K562 (cell line): ENCODE data around the gene FILIP1. TPM values are rescaled to one million over a fixed set of nuclear protein-coding genes. Genes with fewer than 3 reads are reported as not detected.

Experiments
- ATAC-seq: fragments of 200-7000 bp; cut with Tn5 transposase; 3 replicates; pipeline ENCODE4 v1.9.1; 2020; ENCODE audit warnings: moderate library complexity
- Bru-seq: library from RNA; stranded (reverse); fragments of 400-500 nt; gene quantifications from one replicate; lab custom pipeline; 2021; lab: Mats Ljungman, UMichigan
- BruChase-seq, 2 experiments: library from RNA; stranded (reverse); fragments of 400-500 nt; gene quantifications; one replicate each; lab custom pipeline; 2021; lab: Mats Ljungman, UMichigan
- BruUV-seq: library from RNA; stranded (reverse); fragments of 400-500 nt; replicated peaks from 2 replicates; lab custom pipeline; 2021; lab: Mats Ljungman, UMichigan
- CTCF ChIA-PET: fragments of 300-600 bp; formaldehyde crosslinking; extraction: SDS; loops from one replicate; lab custom pipeline; 2021; ENCODE audit warnings: low intra/inter-chr PET ratio; lab: Yijun Ruan, JAX
- POLR2A ChIA-PET: fragments of 300-600, 350-650 bp; sonication (Branson Sonifier 250); formaldehyde crosslinking; extraction: SDS; loops from one replicate; lab custom pipeline; 2021; ENCODE audit warnings: antibody characterized with exemption, inconsistent platforms; lab: Yijun Ruan, JAX
- DNase-seq, 4 experiments: peaks; one replicate each; pipeline versions ENCODE4 v3.0.0 to v3.0.0-alpha.2; 2011 to 2018; ENCODE audit warnings: low spot score in 3 of 4, mixed read lengths in 3 of 4; ENCODE audit errors: extremely low read depth in 1 of 4
- FAIRE-seq: peaks from 2 replicates; lab custom pipeline; 2011; peaks lifted over from hg19 to GRCh38; lab: Jason Lieb, UNC
- H2AFZ ChIP-seq: 2 replicates; pipeline ENCODE4 v1.6.0; 2011; ENCODE audit warnings: low read depth, low read length, control low read depth, inconsistent platforms
- H3K27ac ChIP-seq: fragments of 200-600 bp; 3 replicates; pipeline ENCODE4 v1.8.0; 2011; ENCODE audit warnings: low read depth, mild to moderate bottlenecking, control low read depth, inconsistent platforms, low read length, moderate library complexity, mixed read lengths; ENCODE audit errors: extremely low read depth
- H3K27me3 ChIP-seq, 2 experiments: fragments of 300-600 bp in 1 of 2; 2 replicates in 1 of 2; 3 replicates in 1 of 2; pipeline versions ENCODE4 v1.6.0 to v1.8.0; 2011; ENCODE audit warnings: inconsistent platforms in 2 of 2, low read length in 2 of 2, mild to moderate bottlenecking in 1 of 2, mixed read lengths in 1 of 2, moderate library complexity in 1 of 2; ENCODE audit not compliant: control insufficient read depth in 2 of 2, insufficient read depth in 2 of 2
- H3K36me3 ChIP-seq: fragments of 300-600 bp; 3 replicates; pipeline ENCODE4 v1.8.0; 2011; ENCODE audit warnings: mild to moderate bottlenecking, low read length, inconsistent platforms; ENCODE audit not compliant: control insufficient read depth, insufficient read depth
- H3K4me1 ChIP-seq, 2 experiments: fragments of 200-600 bp in 1 of 2; replicated peaks in 1 of 2; 2 replicates in 1 of 2; 3 replicates in 1 of 2; pipeline versions ENCODE4 v1.5.1 to v1.8.0; 2011; ENCODE audit warnings: inconsistent platforms in 2 of 2, low read length in 2 of 2, mild to moderate bottlenecking in 1 of 2, mixed read lengths in 1 of 2, moderate library complexity in 1 of 2; ENCODE audit not compliant: control insufficient read depth in 2 of 2, insufficient read depth in 2 of 2
- H3K4me2 ChIP-seq: 2 replicates; pipeline ENCODE4 v1.6.1; 2011; ENCODE audit warnings: low read length, control low read depth, inconsistent platforms, mixed read lengths; ENCODE audit not compliant: insufficient read depth
- H3K4me3 ChIP-seq: fragments of 200-600 bp; sonication (generic), shearing (Covaris generic); 2 replicates; pipeline ENCODE4 v1.5.1; 2016; ENCODE audit warnings: control low read depth, inconsistent platforms
- H3K79me2 ChIP-seq: fragments of 200-600 bp; 3 replicates; pipeline ENCODE4 v1.8.0; 2011; ENCODE audit warnings: low read length, inconsistent platforms; ENCODE audit not compliant: control insufficient read depth, insufficient read depth
- H3K9ac ChIP-seq, 2 experiments: 2 replicates each; pipeline versions ENCODE4 v1.6.0 to v1.6.1; 2011; ENCODE audit warnings: low read depth in 2 of 2, low read length in 2 of 2, control low read depth in 1 of 2, inconsistent platforms in 1 of 2, mild to moderate bottlenecking in 1 of 2, mixed read lengths in 1 of 2; ENCODE audit not compliant: insufficient read depth in 1 of 2
- H3K9me1 ChIP-seq: one replicate; pipeline ENCODE4 v1.6.0; 2011; ENCODE audit warnings: inconsistent platforms, mild to moderate bottlenecking, low read length, moderate library complexity; ENCODE audit not compliant: control insufficient read depth, insufficient read depth
- H3K9me3 ChIP-seq: replicated peaks from 2 replicates; pipeline ENCODE4 v1.5.1; 2011; ENCODE audit warnings: low read depth, low read length, inconsistent platforms; ENCODE audit not compliant: control insufficient read depth, insufficient read depth
- H4K20me1 ChIP-seq: replicated peaks from 2 replicates; pipeline ENCODE4 v1.6.1; 2011; ENCODE audit warnings: low read length, inconsistent platforms, mixed read lengths; ENCODE audit not compliant: control insufficient read depth, insufficient read depth
- ARID2 ChIP-seq: fragments of 450-650 bp; IDR thresholded peaks from 2 replicates; pipeline ENCODE4 v1.6.1; 2017; ENCODE audit warnings: antibody characterized with exemption, mild to moderate bottlenecking
- KDM5B ChIP-seq: fragments of 200-600 bp; sonication (generic); IDR thresholded peaks from 2 replicates; pipeline ENCODE4 v1.6.1; 2012; ENCODE audit warnings: low read depth, mild to moderate bottlenecking, moderate library complexity, low read length, control low read depth, inconsistent platforms; ENCODE audit not compliant: insufficient replicate concordance
- PTRF ChIP-seq: fragments of 450-650 bp; IDR thresholded peaks from 2 replicates; pipeline ENCODE4 v1.6.1; 2016; ENCODE audit warnings: mild to moderate bottlenecking, missing genetic modification characterization, missing compliant biosample characterization
- RBM15 ChIP-seq: fragments of 200-400 bp; formaldehyde crosslinking; IDR thresholded peaks from 2 replicates; pipeline ENCODE4 v1.6.1; 2018; ENCODE audit warnings: mild to moderate bottlenecking, low read length, moderate library complexity; ENCODE audit not compliant: insufficient read depth
- RFX1 ChIP-seq: fragments of 450-650 bp; IDR thresholded peaks from 2 replicates; pipeline ENCODE4 v1.6.1; 2016; ENCODE audit warnings: mild to moderate bottlenecking, moderate library complexity
- THRAP3 ChIP-seq: fragments of 450-650 bp; IDR thresholded peaks from 2 replicates; pipeline ENCODE4 v1.6.1; 2016; ENCODE audit warnings: mild to moderate bottlenecking, inconsistent platforms, borderline replicate concordance
- WGBS: fragments of 100-300 bp; shearing (Covaris generic); methylation state at CpG from one replicate; pipeline ENCODE4 v1.1.6; 2016; ENCODE audit warnings: low coverage, mixed read lengths; ENCODE audit not compliant: insufficient coverage; ENCODE audit errors: missing lambda C conversion rate; 5-methylcytosine and 5-hydroxymethylcytosine counted together
- in situ Hi-C: fragments of 300-500 bp; cut with MboI; formaldehyde crosslinking; loops from 4 replicates; pipeline ENCODE4 v1.15.0; 2018; ENCODE audit warnings: inconsistent platforms, mixed read lengths
- intact Hi-C: fragments of 100-400 bp; cut with micrococcal nuclease; formaldehyde crosslinking; loops from 2 replicates; pipeline ENCODE4 v1.14.2; 2022
- long read RNA-seq, 3 experiments: library from polyadenylated mRNA in 2 of 3; library from RNA in 1 of 3; unstranded in 2 of 3; stranded (forward) in 1 of 3; transcript quantifications; one replicate each; pipeline ENCODE4 v2.0.0, GENCODE V29; 2019 to 2022
- polyA minus RNA-seq, 3 experiments: library from RNA; depleted of rRNA, polyadenylated mRNA; stranded (reverse); fragments of >200 nt; gene quantifications; 2 replicates each; pipeline ENCODE4 v1.2.3, GENCODE V29; 2011
- polyA plus RNA-seq, 8 experiments: library from polyadenylated mRNA; depleted of rRNA in 4 of 8; stranded (reverse) in 5 of 8; unstranded in 3 of 8; fragments of >200 nt; fragmentation: Nextera tagmentation in 2 of 8; fragmentation: Illumina TruSeq in 1 of 8; extraction: Ambion mirVana in 2 of 8; extraction: Trizol in 1 of 8; gene quantifications; 2 replicates each; pipeline versions ENCODE4 v1.2.1 to v1.2.3, GENCODE V29; 2011 to 2014; ENCODE audit warnings: inconsistent platforms in 1 of 8, missing spikeins in 1 of 8
- total RNA-seq, 7 experiments: library from RNA; depleted of rRNA in 6 of 7; stranded (reverse); fragments of >200 nt in 6 of 7; fragmentation: Illumina TruSeq in 2 of 7; extraction: Trizol in 2 of 7; gene quantifications; 2 replicates each; pipeline versions ENCODE4 v1.2.1 to v1.2.3, GENCODE V29; 2011 to 2021; ENCODE audit warnings: low replicate concordance in 1 of 7
- TF ChIP-seq, protein P1 (sequence below): sonication (generic); formaldehyde crosslinking; IDR thresholded peaks from 2 replicates; pipeline ENCODE4 v1.8.0; 2022; ENCODE audit warnings: missing genetic modification reagents, mild to moderate bottlenecking, moderate library complexity, borderline replicate concordance
- TF ChIP-seq, protein P2 (sequence below): fragments of 450-650 bp; formaldehyde crosslinking; IDR thresholded peaks from 2 replicates; pipeline ENCODE4 v1.4.0; 2020; ENCODE audit warnings: mild to moderate bottlenecking

The FILIP1 gene, protein sequence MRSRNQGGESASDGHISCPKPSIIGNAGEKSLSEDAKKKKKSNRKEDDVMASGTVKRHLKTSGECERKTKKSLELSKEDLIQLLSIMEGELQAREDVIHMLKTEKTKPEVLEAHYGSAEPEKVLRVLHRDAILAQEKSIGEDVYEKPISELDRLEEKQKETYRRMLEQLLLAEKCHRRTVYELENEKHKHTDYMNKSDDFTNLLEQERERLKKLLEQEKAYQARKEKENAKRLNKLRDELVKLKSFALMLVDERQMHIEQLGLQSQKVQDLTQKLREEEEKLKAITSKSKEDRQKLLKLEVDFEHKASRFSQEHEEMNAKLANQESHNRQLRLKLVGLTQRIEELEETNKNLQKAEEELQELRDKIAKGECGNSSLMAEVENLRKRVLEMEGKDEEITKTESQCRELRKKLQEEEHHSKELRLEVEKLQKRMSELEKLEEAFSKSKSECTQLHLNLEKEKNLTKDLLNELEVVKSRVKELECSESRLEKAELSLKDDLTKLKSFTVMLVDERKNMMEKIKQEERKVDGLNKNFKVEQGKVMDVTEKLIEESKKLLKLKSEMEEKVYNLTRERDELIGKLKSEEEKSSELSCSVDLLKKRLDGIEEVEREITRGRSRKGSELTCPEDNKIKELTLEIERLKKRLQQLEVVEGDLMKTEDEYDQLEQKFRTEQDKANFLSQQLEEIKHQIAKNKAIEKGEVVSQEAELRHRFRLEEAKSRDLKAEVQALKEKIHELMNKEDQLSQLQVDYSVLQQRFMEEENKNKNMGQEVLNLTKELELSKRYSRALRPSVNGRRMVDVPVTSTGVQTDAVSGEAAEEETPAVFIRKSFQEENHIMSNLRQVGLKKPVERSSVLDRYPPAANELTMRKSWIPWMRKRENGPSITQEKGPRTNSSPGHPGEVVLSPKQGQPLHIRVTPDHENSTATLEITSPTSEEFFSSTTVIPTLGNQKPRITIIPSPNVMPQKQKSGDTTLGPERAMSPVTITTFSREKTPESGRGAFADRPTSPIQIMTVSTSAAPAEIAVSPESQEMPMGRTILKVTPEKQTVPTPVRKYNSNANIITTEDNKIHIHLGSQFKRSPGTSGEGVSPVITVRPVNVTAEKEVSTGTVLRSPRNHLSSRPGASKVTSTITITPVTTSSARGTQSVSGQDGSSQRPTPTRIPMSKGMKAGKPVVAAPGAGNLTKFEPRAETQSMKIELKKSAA (N-terminal part only)
- not detected in 2 replicates for total RNA-seq (2011; cell fraction: chromatin; rRNA removed; ENCODE audit: low replicate concordance)
- not detected in 2 replicates for total RNA-seq (2011; cell fraction: nucleolus; rRNA removed)
- total RNA-seq (2011; cell fraction: nucleoplasm; rRNA removed), result not detected in 2 replicates
- total RNA-seq (2014; rRNA removed) (0.04 TPM in 1 of 2 replicates, not detected in the other), total RNA-seq (2014; rRNA removed; fragmentation: Illumina TruSeq; extraction: Trizol) (0.25 and 0.26 TPM in 2 replicates), total RNA-seq (2015; rRNA removed; fragmentation: Illumina TruSeq; extraction: Trizol) (0.11 and 0.14 TPM in 2 replicates), total RNA-seq (2021) (0.04 and 0.09 TPM in 2 replicates), polyA plus RNA-seq (2011; rRNA removed) (0.03 TPM in 1 of 2 replicates, not detected in the other), polyA plus RNA-seq (2014; fragmentation: Illumina TruSeq; extraction: Trizol) (0.15 and 0.21 TPM in 2 replicates), polyA plus RNA-seq (2014; fragmentation: Nextera tagmentation; extraction: Ambion mirVana) (under 1 TPM; 0.07 to 0.11 TPM), polyA plus RNA-seq (2014; rRNA removed) (0.03 and 0.04 TPM in 2 replicates), polyA minus RNA-seq (2011; rRNA and poly(A)+ RNA removed) (0.14 TPM in 1 of 2 replicates, not detected in the other), Bru-seq, nascent RNA (percentile 19 among the genes with signal in this experiment), BruChase-seq, experiment 1, labeled RNA remaining after a 2-hour chase (percentile 16 among the genes with signal in this experiment), BruChase-seq, experiment 2, labeled RNA remaining after a 6-hour chase (percentile 15 among the genes with signal in this experiment)
- polyA plus RNA-seq (2011; cell fraction: cytosol; rRNA removed), result 0.03 TPM in 1 of 2 replicates, not detected in the other
- polyA plus RNA-seq (2011; cell fraction: nucleus; rRNA removed), result not detected in 2 replicates
- polyA plus RNA-seq (2012), result 0.16 and 0.19 TPM in 2 replicates
- not detected in 2 replicates for polyA minus RNA-seq (2011; cell fraction: cytosol; rRNA and poly(A)+ RNA removed)
- polyA minus RNA-seq (2011; cell fraction: nucleus; rRNA and poly(A)+ RNA removed), result not detected in 2 replicates
- long read RNA-seq, experiment 1, partial matches to known transcripts, result 0 of 3 reads
- long read RNA-seq, experiment 1, other reads (novel, unspliced or antisense), result 3 of 3 reads
- long read RNA-seq, experiment 2, result 0 reads
- long read RNA-seq, experiment 3, result 0 reads

DNA sequence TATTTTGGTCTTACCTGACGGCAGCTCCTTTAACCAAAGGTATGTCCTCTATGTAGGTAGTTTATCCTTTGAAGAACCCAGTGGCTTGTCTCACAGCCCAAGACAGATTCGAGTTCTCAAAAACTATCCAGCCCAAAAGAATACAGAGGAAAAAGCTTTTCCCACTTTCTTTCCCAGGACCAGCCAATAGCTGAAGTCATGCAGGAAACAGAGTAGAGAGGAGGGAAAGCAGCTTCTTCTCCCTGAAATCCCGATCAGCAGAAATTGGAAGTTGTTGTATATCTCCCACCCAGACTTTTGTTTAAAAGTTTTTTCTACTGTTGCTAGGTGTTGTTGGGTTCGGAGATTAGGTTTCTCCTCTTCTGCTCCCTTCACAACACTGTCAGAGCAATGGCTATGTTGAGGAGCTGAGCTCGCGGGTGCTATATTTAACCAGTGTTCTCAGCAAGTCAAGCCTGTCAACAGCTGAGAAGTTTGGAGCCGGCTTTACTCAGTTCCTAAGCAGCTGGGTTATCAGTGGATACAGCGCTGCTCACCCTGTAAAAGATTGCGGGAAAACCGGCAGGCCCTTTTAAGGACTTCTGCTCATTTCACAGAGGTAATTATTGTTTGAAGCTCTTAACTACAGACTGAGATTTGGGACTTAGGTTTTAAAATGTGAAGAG is at the start of gene FILIP1:
Gene FILIP1 (minus strand): TSS at position 401 of the 665 bp plus-strand sequence. CDS start 78,828 bp downstream, outside the sequence.
- no peak within 1 kb of the TSS for H2AFZ ChIP-seq
- no peaks in the 10 kb centered on the region for H3K79me2 ChIP-seq
- TF ChIP-seq, protein P1, sequence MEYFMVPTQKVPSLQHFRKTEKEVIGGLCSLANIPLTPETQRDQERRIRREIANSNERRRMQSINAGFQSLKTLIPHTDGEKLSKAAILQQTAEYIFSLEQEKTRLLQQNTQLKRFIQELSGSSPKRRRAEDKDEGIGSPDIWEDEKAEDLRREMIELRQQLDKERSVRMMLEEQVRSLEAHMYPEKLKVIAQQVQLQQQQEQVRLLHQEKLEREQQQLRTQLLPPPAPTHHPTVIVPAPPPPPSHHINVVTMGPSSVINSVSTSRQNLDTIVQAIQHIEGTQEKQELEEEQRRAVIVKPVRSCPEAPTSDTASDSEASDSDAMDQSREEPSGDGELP (CRISPR knock-in tag), result peak; percentile 43; the same call in 1 of the 2 replicates
- no peak for TF ChIP-seq KDM5B
- no peak for TF ChIP-seq THRAP3
- TF ChIP-seq PTRF (tag), result no peak
- no peak for TF ChIP-seq RBM15
- TF ChIP-seq, protein P2, sequence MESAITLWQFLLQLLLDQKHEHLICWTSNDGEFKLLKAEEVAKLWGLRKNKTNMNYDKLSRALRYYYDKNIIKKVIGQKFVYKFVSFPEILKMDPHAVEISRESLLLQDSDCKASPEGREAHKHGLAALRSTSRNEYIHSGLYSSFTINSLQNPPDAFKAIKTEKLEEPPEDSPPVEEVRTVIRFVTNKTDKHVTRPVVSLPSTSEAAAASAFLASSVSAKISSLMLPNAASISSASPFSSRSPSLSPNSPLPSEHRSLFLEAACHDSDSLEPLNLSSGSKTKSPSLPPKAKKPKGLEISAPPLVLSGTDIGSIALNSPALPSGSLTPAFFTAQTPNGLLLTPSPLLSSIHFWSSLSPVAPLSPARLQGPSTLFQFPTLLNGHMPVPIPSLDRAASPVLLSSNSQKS, result no peak
- TF ChIP-seq RFX1, result no peak
- TF ChIP-seq ARID2, result no peak
- ChIA-PET CTCF (no interaction called here), POLR2A (interaction anchor here (0.9 to 1.7 kb wide), 4 partner anchors 11 to 46 kb away, joined by 3 to 6 read pairs (median 4); no protein-coding TSS in a partner anchor)
- DNase-seq, result peak in 1 of 4 experiments; percentile 18
- no peak within 1 kb of the TSS for H3K4me2 ChIP-seq
- H3K27me3 ChIP-seq, result no peaks in the 10 kb centered on the region; a peak in 1 of 5 replicates
- H3K9me1 ChIP-seq, result no peaks in the 10 kb centered on the region
- H3K36me3 ChIP-seq, result no peaks in the 10 kb centered on the region
- FAIRE-seq, result no peak
- under 1% methylated on average over 10 of the region's 10 CpGs for WGBS
- H3K4me3 ChIP-seq, result no peak within 1 kb of the TSS
- no peaks in the 10 kb centered on the region for H4K20me1 ChIP-seq
- H3K27ac ChIP-seq, result no peak within 1 kb of the TSS
- BruUV-seq, result no TSS peak
- in situ Hi-C loops (no loop called here), intact Hi-C loops (no loop called here)
- no peaks in the 10 kb centered on the region for H3K9me3 ChIP-seq
- H3K9ac ChIP-seq, result no peak within 1 kb of the TSS
- ATAC-seq, result peak; percentile 67
- H3K4me1 ChIP-seq, result peaks cover 0 to 7% of the 10 kb centered on the region in 2 experiments; a peak in 2 of 5 replicates
